Adipose tissue (tissue), 3 donors: Measurements from ENCODE around the gene OAS1. TPM values are rescaled to one million over a fixed set of nuclear protein-coding genes. Genes with fewer than 3 reads are reported as not detected.
"Not testable (repeated sequence)": the region's sequence is repeated elsewhere in the genome, so short reads cannot be mapped to it uniquely, and the experiment has no call there.

Source experiments
- H3K27ac ChIP-seq: one replicate; pipeline ENCODE4 v1.5.1; 2013; ENCODE audit warnings: low read depth, low read length
- WGBS, 3 donors: extraction: QIAGEN DNeasy Blood & Tissue Kit; methylation state at CpG; one replicate each; pipeline ENCODE4 v1.1.7; 2013; 5-methylcytosine and 5-hydroxymethylcytosine counted together
- polyA plus RNA-seq, 3 donors: library from polyadenylated mRNA; stranded (reverse); fragments of 200-250 nt; gene quantifications; one replicate each; pipeline ENCODE4 v1.2.3, GENCODE V29; 2013
- donor health status: healthy with polysubstance abuse.
- donor health status: Bipolar disorder and iron deficiency.
- donor health status: healthy.

The OAS1 gene
- polyA plus RNA-seq, 3 donors = 6.6 to 25.9 (median 23.2) TPM

DNA sequence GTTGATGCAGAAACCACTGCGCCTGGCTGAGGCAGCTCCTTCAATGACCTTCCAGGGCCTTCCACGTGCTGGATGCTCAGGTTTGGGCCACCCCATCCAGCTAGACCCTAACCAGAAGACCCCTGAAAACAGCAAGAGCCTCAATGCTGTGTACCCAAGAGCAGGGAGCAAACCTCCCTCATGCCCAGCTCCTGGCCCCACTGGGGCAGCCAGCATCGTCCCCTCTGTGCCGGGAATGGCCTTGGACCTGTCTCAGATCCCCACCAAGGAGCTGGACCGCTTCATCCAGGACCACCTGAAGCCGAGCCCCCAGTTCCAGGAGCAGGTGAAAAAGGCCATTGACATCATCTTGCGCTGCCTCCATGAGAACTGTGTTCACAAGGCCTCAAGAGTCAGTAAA is 42.0 kb downstream of the OAS1 start:
- no peak overlapping the region for H3K27ac ChIP-seq
- 94 to 96% (median 94%) methylated on average over 7 of the region's 7 CpGs for WGBS, 3 donors

DNA sequence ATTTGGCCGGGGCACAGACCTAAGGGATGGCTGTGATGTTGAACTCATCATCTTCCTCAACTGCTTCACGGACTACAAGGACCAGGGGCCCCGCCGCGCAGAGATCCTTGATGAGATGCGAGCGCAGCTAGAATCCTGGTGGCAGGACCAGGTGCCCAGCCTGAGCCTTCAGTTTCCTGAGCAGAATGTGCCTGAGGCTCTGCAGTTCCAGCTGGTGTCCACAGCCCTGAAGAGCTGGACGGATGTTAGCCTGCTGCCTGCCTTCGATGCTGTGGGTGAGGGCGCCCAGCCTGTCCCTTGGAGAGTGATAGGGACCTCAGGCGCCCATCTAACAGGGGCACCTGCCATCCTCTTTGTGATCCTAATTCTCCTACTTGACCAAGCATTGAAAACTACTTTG is 43.9 kb downstream of the OAS1 start:
- WGBS, 3 donors = 91 to 93% (median 92%) methylated on average over 11 of the region's 11 CpGs
- H3K27ac ChIP-seq = no peak overlapping the region

DNA sequence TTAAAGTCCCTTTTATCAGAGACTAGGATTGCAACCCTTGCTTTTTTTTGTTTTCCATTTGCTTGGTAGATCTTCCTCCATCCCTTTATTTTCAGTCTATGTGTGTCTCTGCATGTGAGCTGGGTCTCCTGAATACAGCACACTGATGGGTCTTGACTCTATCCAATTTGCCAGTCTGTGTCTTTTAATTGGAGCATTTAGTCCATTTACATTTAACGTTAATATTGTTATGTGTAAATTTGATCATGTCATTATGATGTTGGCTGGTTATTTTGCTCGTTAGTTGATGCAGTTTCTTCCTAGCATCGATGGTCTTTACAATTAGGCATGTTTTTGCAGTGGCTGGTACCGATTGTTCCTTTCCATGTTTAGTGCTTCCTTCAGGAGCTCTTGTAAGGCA is 50.4 kb downstream of the OAS1 start:
- WGBS, 3 donors = 93 to 97% (median 97%) methylated on average over 4 of the region's 4 CpGs
- not testable (repeated sequence) for H3K27ac ChIP-seq

DNA sequence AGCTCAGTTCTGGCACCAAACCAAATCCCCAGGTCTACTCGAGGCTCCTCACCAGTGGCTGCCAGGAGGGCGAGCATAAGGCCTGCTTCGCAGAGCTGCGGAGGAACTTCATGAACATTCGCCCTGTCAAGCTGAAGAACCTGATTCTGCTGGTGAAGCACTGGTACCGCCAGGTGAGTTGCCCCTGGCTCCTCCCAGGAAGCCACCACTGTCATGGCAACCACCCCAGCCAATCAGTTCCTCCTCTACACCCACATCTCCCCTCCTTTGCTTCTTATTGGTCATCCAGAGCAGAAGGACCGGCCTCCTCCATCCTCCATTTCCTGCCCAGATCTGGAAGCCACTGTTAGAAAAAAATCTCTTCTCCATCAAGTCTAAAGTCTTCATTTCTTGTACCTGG is 54.3 kb downstream of the OAS1 start:
- 85 to 88% (median 87%) methylated on average over 7 of the region's 7 CpGs for WGBS, 3 donors
- H3K27ac ChIP-seq = no peak overlapping the region

DNA sequence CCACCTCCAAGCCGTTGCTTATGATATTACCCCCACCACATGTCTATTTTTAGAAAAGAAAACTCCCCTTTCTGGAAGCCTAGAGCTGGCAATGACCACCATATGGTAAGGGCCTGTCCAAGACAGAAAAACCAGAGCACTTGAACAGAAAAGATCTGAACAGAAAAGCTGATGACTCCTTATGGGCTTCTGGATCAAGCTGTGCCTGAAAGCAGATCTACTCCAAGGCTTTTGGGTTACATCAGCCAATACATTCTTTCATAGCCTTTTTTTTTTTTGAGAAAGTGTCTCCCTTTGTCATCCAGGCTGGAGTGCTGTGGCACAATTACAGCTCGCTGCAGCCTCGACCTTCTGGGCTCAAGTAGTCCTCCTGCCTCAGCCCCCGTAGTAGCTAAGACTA is 54.8 kb downstream of the OAS1 start:
- H3K27ac ChIP-seq = no peak overlapping the region
- WGBS, 3 donors = 93% methylated on average over 4 of the region's 4 CpGs

DNA sequence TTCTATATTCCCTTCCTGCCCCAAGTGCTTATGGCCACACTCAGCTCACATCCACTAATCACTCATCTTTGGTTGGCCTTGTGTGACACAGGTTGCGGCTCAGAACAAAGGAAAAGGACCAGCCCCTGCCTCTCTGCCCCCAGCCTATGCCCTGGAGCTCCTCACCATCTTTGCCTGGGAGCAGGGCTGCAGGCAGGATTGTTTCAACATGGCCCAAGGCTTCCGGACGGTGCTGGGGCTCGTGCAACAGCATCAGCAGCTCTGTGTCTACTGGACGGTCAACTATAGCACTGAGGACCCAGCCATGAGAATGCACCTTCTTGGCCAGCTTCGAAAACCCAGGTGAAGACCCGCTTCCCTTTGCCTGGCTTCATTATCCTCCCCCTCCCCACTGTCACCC is 55.8 kb downstream of the OAS1 start:
- no peak overlapping the region for H3K27ac ChIP-seq
- WGBS, 3 donors = 97% methylated on average over 7 of the region's 7 CpGs

DNA sequence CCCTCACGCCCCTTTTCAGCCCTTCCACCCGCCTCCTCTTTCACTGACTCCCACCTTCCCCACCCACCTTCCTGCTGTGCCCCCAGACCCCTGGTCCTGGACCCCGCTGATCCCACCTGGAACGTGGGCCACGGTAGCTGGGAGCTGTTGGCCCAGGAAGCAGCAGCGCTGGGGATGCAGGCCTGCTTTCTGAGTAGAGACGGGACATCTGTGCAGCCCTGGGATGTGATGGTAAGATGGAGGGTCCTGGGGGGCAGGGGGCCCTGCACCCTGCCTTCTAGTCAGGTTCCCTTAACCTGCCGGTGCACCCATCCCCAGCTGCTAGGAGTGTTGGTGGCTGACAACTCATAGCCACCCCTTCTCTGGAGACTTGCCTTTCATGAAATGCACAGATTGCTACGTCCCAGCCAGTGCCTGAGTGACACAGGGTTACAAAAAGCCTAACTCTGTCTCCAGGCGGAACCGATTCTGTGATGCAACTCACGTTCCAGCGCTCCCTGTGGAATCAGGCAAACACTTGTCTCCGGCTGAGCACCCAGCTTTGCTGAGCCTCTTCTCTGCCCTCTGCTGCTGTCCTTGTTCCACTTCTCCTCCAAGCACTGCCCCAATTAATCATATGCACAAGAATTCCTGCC is 56.6 kb downstream of the OAS1 start:
- 84 to 92% (median 90%) methylated on average over 14 of the region's 14 CpGs for WGBS, 3 donors
- H3K27ac ChIP-seq = no peak overlapping the region

DNA sequence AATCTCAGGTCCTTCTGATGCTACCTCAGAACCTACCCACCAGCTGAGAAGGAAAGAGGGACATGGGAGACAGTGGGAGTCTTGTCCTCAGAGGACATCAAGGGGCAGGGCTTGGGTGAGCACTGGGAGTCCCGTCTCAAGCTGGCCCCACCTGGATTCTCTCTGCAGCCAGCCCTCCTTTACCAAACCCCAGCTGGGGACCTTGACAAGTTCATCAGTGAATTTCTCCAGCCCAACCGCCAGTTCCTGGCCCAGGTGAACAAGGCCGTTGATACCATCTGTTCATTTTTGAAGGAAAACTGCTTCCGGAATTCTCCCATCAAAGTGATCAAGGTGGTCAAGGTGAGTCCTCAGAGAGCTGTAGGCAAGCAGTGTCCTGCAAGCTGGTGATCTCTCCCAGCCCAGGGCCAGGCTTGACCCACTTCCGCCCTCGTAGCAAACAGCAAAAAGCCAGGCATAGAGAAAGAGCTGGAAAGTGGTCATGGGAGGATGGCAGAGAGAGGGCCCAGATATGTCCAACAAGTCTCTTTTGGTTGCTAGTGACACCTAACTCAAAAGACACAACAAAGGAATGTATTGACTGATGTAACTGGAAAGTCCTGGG is 57.4 kb downstream of the OAS1 start:
- no peak overlapping the region for H3K27ac ChIP-seq
- WGBS, 3 donors = 91 to 96% (median 94%) methylated on average over 6 of the region's 6 CpGs

DNA sequence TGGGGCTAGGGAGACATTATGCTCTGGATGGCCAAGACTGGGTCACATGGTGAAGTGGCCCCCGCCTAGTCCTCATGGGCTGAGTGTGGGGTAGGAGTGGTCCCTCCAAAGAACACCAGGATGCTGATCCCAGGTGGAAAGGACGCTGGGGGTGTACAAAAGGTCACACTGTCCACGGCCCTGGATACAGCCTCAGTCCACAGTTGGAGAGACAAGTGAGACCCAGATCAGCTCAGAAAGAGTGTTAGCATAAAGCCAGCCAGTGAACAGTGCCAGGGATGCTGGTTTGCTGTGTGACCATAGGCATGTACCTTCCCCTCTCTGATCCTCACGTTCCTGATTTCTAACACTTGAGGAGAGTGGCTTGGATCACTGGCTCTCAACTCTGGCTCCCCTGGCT is 58.2 kb downstream of the OAS1 start:
- H3K27ac ChIP-seq = no peak overlapping the region
- WGBS, 3 donors = 93 to 98% (median 93%) methylated on average over 4 of the region's 4 CpGs

DNA sequence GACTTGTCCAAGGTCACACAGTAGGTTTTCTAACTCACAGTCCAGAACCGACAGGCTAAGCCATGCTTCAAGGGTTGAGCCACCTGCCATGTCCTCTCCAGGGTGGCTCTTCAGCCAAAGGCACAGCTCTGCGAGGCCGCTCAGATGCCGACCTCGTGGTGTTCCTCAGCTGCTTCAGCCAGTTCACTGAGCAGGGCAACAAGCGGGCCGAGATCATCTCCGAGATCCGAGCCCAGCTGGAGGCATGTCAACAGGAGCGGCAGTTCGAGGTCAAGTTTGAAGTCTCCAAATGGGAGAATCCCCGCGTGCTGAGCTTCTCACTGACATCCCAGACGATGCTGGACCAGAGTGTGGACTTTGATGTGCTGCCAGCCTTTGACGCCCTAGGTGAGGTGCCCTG is 58.9 kb downstream of the OAS1 start:
- 91 to 95% (median 92%) methylated on average over 15 of the region's 15 CpGs for WGBS, 3 donors
- H3K27ac ChIP-seq = no peak overlapping the region

DNA sequence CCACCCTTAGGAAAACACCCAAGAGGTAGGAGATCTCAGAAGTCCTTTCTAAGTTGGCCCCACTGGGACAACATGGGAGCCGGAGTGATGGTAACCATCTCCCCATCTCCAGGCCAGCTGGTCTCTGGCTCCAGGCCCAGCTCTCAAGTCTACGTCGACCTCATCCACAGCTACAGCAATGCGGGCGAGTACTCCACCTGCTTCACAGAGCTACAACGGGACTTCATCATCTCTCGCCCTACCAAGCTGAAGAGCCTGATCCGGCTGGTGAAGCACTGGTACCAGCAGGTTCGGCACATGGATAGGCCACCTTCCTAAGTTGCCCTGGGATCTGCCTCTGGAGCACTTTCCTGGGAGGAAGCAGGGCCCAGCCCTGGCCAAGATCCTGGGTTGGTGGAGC is 60.5 kb downstream of the OAS1 start:
- H3K27ac ChIP-seq = no peak overlapping the region
- WGBS, 3 donors = 91 to 97% (median 95%) methylated on average over 9 of the region's 9 CpGs

DNA sequence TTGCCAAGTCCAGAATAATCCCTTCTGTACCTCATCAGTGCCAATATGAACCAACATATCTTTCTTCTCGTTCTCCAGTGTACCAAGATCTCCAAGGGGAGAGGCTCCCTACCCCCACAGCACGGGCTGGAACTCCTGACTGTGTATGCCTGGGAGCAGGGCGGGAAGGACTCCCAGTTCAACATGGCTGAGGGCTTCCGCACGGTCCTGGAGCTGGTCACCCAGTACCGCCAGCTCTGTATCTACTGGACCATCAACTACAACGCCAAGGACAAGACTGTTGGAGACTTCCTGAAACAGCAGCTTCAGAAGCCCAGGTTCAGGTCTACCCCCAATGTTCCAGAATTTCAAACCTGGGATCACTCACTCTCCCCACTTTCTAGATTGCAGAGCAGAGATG is 61.1 kb downstream of the OAS1 start:
- WGBS, 3 donors = 94 to 99% (median 96%) methylated on average over 7 of the region's 7 CpGs
- H3K27ac ChIP-seq = no peak overlapping the region

Other genes starting within 250 kb of the OAS1 start
- under 1 TPM; 0.09 to 0.45 (median 0.15) TPM for gene RPH3A, start 115.2 kb upstream of the OAS1 start, polyA plus RNA-seq
- 1 to 10 TPM; 3.6 to 7.3 (median 7.1) TPM for gene OAS3, start 31.5 kb downstream of the OAS1 start, polyA plus RNA-seq
- gene OAS2, start 71.6 kb downstream of the OAS1 start, polyA plus RNA-seq = 1 to 10 TPM; 2.2 to 9.4 (median 4.9) TPM
- gene DTX1, start 149.8 kb downstream of the OAS1 start, polyA plus RNA-seq = 100 to 1,000 TPM in 1 of 3 donors, 10 to 100 TPM in 1, 1 to 10 TPM in 1; 3.4 to 109 (median 21.9) TPM
- 1 to 10 TPM in 1 of 3 donors, under 1 TPM in 1, not detected in 1; 0.74 to 1.9 TPM for gene RASAL1, start 228.8 kb downstream of the OAS1 start, polyA plus RNA-seq
- under 1 TPM in 2 of 3 donors, not detected in 1; 0.39 to 0.73 TPM for gene CFAP73, start 242.8 kb downstream of the OAS1 start, polyA plus RNA-seq